Measurements from ENCODE around the gene PEDS1. TPM values are rescaled to one million over a fixed set of nuclear protein-coding genes. Genes with fewer than 3 reads are reported as not detected.

The PEDS1 gene
- total RNA-seq, 1 experiment from 2014 or later = 35.6 TPM

DNA sequence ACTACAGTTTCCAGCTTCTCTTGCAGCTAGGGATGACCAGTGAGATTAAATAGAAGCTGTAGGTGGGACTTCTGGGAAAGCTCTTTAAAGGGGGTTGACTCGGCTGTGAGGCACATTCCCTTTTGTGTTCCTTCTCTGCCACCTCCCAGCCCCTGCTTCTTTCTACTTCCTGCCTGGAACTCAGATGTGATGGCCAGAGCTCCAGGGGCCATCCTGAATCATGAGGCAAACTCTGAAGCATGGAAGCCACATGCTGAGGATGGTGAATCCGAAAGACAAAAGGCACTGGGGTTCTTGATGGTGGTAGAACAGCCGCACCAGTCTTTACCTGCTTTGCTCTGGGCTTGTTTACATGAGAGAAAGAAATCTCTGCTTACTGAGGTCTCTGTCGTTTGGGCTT, 46.2 kb upstream of the PEDS1 start (continued):
- TF ChIP-seq, protein P1, sequence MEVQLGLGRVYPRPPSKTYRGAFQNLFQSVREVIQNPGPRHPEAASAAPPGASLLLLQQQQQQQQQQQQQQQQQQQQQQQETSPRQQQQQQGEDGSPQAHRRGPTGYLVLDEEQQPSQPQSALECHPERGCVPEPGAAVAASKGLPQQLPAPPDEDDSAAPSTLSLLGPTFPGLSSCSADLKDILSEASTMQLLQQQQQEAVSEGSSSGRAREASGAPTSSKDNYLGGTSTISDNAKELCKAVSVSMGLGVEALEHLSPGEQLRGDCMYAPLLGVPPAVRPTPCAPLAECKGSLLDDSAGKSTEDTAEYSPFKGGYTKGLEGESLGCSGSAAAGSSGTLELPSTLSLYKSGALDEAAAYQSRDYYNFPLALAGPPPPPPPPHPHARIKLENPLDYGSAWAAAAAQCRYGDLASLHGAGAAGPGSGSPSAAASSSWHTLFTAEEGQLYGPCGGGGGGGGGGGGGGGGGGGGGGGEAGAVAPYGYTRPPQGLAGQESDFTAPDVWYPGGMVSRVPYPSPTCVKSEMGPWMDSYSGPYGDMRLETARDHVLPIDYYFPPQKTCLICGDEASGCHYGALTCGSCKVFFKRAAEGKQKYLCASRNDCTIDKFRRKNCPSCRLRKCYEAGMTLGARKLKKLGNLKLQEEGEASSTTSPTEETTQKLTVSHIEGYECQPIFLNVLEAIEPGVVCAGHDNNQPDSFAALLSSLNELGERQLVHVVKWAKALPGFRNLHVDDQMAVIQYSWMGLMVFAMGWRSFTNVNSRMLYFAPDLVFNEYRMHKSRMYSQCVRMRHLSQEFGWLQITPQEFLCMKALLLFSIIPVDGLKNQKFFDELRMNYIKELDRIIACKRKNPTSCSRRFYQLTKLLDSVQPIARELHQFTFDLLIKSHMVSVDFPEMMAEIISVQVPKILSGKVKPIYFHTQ (CRISPR knock-in tag; IDR thresholded peaks at IDR 0.05) = 0 out of 2 replicates have a peak, but pooled peaks have one; percentile 76
- TF ChIP-seq CREB1 (CRISPR knock-in tag; IDR thresholded peaks at IDR 0.05) (no peak), GRHL2 (CRISPR knock-in tag; IDR thresholded peaks at IDR 0.05; ENCODE audit: insufficient replicate concordance, severe bottlenecking) (no peak), ZNF121 (CRISPR knock-in tag; IDR thresholded peaks at IDR 0.05) (no peak), ETV6 (CRISPR knock-in tag; IDR thresholded peaks at IDR 0.05) (no peak), FOXP1 (CRISPR knock-in tag; IDR thresholded peaks at IDR 0.05; ENCODE audit: borderline replicate concordance) (no peak), ERG (CRISPR knock-in tag; IDR thresholded peaks at IDR 0.05) (peak; percentile 49; the same call in 1 of the 2 replicates), KAT7 (CRISPR knock-in tag; IDR thresholded peaks at IDR 0.05; ENCODE audit: borderline replicate concordance) (no peak)
- TF ChIP-seq, protein P2, sequence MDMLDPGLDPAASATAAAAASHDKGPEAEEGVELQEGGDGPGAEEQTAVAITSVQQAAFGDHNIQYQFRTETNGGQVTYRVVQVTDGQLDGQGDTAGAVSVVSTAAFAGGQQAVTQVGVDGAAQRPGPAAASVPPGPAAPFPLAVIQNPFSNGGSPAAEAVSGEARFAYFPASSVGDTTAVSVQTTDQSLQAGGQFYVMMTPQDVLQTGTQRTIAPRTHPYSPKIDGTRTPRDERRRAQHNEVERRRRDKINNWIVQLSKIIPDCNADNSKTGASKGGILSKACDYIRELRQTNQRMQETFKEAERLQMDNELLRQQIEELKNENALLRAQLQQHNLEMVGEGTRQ (CRISPR knock-in tag; IDR thresholded peaks at IDR 0.05) = 0 out of 2 replicates have a peak, but pooled peaks have one; percentile 9
- TF ChIP-seq, protein P3, sequence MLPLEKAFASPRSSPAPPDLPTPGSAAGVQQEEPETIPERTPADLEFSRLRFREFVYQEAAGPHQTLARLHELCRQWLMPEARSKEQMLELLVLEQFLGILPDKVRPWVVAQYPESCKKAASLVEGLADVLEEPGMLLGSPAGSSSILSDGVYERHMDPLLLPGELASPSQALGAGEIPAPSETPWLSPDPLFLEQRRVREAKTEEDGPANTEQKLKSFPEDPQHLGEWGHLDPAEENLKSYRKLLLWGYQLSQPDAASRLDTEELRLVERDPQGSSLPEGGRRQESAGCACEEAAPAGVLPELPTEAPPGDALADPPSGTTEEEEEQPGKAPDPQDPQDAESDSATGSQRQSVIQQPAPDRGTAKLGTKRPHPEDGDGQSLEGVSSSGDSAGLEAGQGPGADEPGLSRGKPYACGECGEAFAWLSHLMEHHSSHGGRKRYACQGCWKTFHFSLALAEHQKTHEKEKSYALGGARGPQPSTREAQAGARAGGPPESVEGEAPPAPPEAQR (CRISPR knock-in tag; IDR thresholded peaks at IDR 0.05) = 0 out of 2 replicates have a peak, but pooled peaks have one; percentile 81

DNA sequence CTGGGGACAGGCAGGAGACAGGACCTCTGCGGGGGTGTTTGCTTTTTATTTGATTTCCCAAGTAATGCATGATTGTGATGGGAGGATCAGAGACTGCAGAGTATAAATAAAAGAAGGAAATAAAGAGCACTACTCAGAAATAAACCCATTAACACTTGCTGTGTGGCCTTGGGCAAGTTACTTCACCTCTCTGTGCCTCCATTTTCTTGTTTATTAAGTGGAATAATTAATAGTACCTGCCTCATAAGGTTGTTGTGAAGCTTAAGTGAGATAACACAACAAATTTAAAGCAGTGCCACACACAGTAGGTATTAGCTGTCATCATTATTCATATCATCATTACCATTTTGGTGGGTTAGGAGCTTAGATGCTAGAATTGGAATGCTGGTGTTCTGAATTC, 45.2 kb upstream of the PEDS1 start:
- TF ChIP-seq ZNF416 (CRISPR knock-in tag; IDR thresholded peaks at IDR 0.05) = no peak
- TF ChIP-seq, protein P4, sequence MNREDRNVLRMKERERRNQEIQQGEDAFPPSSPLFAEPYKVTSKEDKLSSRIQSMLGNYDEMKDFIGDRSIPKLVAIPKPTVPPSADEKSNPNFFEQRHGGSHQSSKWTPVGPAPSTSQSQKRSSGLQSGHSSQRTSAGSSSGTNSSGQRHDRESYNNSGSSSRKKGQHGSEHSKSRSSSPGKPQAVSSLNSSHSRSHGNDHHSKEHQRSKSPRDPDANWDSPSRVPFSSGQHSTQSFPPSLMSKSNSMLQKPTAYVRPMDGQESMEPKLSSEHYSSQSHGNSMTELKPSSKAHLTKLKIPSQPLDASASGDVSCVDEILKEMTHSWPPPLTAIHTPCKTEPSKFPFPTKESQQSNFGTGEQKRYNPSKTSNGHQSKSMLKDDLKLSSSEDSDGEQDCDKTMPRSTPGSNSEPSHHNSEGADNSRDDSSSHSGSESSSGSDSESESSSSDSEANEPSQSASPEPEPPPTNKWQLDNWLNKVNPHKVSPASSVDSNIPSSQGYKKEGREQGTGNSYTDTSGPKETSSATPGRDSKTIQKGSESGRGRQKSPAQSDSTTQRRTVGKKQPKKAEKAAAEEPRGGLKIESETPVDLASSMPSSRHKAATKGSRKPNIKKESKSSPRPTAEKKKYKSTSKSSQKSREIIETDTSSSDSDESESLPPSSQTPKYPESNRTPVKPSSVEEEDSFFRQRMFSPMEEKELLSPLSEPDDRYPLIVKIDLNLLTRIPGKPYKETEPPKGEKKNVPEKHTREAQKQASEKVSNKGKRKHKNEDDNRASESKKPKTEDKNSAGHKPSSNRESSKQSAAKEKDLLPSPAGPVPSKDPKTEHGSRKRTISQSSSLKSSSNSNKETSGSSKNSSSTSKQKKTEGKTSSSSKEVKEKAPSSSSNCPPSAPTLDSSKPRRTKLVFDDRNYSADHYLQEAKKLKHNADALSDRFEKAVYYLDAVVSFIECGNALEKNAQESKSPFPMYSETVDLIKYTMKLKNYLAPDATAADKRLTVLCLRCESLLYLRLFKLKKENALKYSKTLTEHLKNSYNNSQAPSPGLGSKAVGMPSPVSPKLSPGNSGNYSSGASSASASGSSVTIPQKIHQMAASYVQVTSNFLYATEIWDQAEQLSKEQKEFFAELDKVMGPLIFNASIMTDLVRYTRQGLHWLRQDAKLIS (CRISPR knock-in tag; IDR thresholded peaks at IDR 0.05; ENCODE audit: borderline replicate concordance) = no peak
- TF ChIP-seq SMAD4 (CRISPR knock-in tag; IDR thresholded peaks at IDR 0.05) = no peak
- no peak for TF ChIP-seq ATF3 (CRISPR knock-in tag; conservative IDR thresholded peaks at IDR 0.05)
- TF ChIP-seq ZNF232 (CRISPR knock-in tag; IDR thresholded peaks at IDR 0.05) = no peak
- TF ChIP-seq E2F1 (CRISPR knock-in tag; IDR thresholded peaks at IDR 0.05) = no peak
- no peak for TF ChIP-seq EMX1 (CRISPR knock-in tag; IDR thresholded peaks at IDR 0.05)
- no peak for TF ChIP-seq ETV6 (CRISPR knock-in tag; IDR thresholded peaks at IDR 0.05)
- no peak for TF ChIP-seq NR3C1 (CRISPR knock-in tag; conservative IDR thresholded peaks at IDR 0.05; ENCODE audit: low read depth)
- ChIA-PET CTCF (interaction anchor here (1.2 kb wide), 1 partner anchor 20 kb away, joined by 3 read pairs; no protein-coding TSS in a partner anchor), POLR2A (interaction anchor here (0.7 kb wide), 1 partner anchor 122 kb away, joined by 3 read pairs; no protein-coding TSS in a partner anchor)
- H3K9me3 Mint-ChIP-seq = peaks cover 23% of the 10 kb centered on the region
- no peak overlapping the region for H3K27ac Mint-ChIP-seq
- no peak for DNase-seq (ENCODE audit: low spot score)
- no peak for ATAC-seq
- no peak overlapping the region for H3K4me3 Mint-ChIP-seq
- peaks cover 12% of the 10 kb centered on the region for H3K36me3 Mint-ChIP-seq
- peaks cover 36% of the 10 kb centered on the region for H3K4me1 Mint-ChIP-seq
- H3K27me3 Mint-ChIP-seq (ENCODE audit: low read depth) = no peaks in the 10 kb centered on the region; the same call in none of the 2 replicates
